ENCODE data around the gene PRKCE.

Gene PRKCE

GRCh38 chr2:45786030-45786835, 134.8 kb downstream of the PRKCE start:
- DNase-seq: no peak

- DNase-seq: no peak
These were observed 135.4 kb downstream of the PRKCE start for GRCh38 chr2:45786836-45787357.

GRCh38 chr2:45788401-45788800, 136.9 kb downstream of the PRKCE start:
- DNase-seq: no peak

DNA sequence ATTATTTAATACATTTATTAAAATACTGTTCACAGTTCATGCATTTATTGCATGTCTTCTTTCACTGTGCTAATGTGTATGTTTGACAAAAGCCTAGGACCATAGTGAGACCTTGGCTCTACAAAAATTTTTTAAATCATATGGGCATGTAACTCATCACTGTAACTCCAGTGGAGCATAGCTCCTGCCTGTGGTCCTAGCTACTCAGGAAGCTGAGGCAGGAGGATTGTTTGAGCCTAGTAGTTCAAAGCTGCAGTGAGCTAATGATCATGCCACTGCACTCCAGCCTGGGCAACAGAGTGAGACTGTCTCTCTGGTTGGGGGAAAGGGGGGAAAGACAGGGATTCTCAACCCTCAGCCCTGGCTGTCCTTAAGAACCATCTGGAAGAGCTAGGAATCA, 137.8 kb downstream of the PRKCE start:
- DNase-seq: no peak

- DNase-seq: no peak
These were observed 138.7 kb downstream of the PRKCE start for GRCh38 chr2:45789961-45790723.

DNA sequence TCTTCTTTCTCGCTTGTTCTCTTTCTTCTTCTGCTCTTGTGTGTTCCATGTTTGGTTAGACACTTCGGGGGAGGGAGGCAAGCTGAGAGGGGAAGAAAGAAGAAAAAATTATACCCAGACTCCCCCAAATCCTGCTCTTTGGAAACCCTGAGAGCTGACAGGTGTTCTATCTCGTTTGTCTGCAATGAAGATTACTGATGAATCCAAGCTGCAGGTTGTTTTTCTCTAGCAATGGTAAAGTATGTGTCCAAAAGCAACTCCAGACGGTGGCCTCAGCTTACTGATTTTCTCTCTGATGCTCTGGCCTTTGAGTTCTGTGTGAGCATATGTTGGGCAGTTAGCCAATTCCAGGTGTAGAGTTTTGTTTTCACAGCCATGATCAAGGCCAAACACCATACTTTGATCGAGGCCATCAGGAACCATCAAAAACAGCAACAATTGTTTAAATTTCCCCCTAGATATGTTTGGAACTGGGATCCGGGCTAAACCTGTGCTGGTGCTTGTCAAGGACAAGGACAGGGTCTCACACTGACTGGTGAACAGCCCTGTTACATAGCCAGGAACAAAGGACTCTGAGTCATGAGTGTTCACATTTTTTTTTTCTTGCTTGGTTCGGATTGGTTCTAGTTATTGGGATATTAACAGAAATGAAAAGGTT, 142.0 kb downstream of the PRKCE start:
- no peak for DNase-seq

- DNase-seq: no peak
These were observed 142.7 kb downstream of the PRKCE start for GRCh38 chr2:45794134-45794617.

DNA sequence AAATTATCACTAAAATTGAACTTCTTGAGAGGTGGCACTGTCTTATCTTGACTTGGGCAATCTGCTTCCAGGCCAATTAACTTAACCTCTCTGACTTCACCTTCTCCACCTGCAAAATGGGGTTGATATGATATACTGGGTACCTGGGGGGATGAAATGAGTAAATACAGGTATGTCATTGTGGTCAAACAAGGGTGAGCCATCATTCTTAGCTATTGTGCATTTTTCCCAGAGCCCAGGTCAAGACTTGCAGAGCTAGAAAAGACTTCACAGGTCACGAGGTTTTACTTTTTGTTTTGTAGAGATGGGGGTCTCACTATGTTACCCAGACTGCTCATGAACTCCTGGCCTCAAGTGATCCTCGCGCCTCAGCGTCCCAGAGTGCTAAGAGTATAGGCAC, 145.0 kb downstream of the PRKCE start:
- DNase-seq: no peak

DNA sequence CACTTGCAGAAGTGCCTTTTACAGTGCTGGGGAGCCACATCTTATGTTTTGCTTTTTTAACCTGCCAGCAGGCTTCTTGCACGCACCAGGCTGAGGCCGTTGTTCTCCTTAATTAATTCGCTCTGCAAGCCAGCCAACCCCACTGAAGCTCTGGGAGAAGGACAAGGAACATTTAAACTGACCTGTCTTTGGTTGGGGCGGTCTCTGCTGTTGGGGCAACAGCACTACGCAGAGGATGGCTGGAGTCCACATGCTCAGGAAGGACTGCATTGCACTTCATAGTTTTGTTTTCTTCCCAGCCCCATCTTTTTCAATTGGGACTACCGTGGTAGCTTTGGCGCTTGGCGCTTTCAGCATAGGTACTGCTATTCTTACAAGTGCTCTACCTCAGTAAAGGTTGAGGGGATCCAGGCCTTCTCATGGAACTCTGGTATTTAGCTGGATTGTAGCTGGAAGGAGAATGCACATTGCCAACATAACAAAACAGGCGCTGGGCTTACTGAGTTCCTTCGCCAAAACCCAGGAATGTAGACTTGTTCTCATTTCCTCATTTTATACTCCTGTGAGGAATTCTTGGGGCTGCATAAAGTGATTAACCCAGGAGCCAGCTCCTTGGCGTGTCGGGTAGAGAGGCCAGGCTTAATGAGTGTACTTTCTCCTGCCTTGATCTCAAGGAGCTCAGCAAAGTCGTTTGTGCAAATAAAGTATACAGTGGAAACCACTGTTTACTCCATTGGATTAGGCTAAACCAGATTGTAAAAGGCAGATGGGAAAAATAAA, 146.2 kb downstream of the PRKCE start:
- no peak for DNase-seq

DNA sequence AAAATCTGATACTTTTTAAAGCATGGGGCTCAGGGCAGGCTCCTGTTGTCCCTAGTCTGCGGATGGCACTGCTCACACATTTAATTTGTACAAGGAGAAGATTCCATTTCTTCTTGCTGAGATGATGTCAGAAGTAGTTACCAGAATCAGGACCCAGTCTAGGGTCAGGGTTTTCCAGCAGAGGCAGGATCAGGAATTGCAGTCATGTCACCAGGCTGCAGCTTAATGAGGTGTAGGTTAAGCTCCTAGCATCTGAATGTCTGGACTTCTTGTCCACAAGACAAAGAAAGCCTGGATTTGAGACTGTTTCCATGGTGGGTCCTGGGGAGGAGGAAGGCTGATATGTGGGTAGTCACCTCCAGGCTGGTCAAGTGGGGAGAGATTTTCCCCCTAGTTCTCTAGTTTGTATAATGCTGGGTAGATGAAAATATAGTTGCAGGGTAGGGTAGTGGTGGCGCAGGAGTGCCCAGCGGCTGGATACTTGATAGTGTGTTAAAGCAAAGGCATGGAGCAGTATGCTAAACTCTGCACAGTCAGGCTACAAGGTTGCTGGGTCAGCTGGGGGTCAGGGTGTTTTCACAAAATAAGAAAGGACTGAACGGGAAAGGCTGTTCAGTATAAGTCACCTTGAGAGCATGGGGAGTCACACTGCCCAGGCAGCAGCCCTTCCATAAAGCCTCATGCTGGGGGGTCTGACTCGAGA, 148.4 kb downstream of the PRKCE start:
- DNase-seq: no peak

DNA sequence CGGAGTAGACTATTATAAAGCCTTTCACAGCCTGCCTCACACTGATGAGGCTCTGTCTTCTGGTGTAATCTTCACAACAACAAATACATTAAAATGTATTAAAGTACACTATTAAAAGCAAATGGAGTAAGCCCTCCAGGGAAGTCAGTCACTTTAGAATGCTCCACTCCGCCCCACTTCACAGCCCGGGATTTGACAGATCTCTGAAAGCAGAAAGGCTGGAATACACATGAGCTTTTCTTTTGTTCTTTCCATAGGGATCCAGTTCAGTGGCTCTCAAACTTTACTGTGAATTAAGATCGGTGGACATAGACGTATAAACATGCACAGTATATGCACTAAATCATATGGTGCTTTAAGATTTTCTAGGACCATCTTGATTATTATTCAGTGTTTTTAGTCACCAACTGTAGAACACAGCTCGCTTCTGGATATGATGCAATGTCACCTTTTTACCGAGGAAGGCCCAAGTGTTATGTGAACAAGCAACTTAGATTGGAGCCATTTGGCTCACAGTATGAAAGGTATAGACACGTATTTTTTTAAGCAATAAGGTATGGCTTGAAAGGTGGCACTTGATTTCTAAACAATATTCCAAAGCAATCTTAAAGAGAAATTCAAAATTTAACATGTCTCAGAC, 151.1 kb downstream of the PRKCE start:
- DNase-seq: no peak

DNA sequence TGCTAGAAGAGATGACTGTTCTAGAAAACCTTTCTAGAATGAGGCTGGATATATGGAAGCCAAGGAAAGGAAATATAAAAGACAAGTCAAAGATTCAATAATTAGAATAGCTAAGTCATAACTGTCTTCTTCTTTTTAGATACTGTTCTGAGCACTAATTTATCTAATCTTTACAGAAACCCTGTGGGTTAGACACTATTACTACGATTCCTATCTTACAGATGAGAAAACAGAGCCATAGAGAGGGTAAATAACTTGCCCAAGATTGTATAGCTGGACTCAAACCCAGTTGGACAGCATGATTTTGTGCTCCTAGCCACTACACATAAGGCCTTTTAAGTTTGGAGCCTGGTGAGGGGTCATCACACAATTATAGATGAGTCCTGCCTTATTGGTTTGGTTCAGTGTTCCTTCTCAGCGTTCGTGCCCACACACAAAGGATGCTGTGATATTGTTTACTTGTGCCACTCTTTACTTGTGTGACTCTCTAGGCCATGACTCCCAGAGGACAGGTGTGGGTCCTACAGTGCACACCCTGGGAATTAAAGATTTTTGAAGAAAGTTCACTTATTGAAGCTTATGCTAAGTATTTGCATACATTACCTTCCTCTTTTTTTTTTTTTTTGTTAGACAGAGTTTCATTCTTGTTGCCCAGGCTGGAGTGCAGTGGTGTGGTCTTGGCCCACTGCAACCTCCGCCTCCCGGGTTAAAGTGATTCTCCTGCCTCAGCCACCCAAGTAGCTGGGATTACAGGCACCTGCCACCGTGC, 153.7 kb downstream of the PRKCE start:
- no peak for DNase-seq

GRCh38 chr2:45806563-45807358, 155.3 kb downstream of the PRKCE start:
- DNase-seq: no peak

DNA sequence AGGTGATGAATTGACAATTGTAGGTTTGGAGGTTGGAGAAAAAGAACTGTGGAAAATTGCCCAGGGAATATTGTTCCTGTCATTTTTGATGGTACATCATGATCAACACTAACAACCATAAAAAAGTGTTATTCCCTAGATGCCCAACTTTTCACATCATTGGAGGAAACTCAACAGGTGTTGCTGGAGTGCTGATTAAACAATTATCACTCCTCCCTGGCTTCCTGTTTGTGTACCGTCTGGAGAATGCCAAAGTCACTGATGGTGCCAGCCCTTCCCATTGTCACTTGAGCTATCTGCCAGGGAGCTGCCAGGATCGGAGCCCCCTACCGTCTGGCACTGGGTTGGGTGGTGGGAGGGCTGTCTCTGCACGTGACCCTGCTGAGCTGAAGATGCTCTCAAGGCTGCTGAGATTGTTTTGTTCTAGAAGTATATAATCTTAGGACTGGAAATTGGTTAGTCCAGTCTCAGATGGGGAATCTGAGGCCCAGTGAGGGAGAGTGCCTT, 156.9 kb downstream of the PRKCE start:
- DNase-seq: no peak

GRCh38 chr2:45809205-45809604, 157.7 kb downstream of the PRKCE start:
- no peak for DNase-seq

DNA sequence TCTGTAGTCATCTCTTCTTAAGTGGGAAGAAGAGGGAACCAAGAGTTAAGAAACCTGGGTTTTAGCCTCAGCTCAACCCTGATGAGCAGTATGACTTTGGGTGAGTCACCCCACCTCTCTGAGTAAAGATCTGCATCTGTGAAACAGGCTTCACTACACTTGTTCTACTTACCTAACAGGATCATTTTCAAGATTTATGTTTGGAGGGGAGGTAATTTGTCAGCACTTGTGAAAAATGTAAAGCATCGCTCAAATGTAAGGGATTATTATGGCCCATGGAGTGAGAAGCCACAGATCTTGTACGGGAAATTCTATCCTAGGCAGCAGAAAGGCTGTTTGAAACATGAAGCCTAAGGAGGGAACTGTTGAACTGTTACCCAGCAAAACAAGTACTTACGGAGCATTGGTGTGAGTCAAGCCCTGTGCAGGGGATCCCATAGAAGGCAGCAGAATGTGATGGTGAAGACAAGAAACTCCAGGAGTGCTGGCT, 160.6 kb downstream of the PRKCE start:
- DNase-seq: no peak

- no peak for DNase-seq
These were observed 161.8 kb downstream of the PRKCE start for GRCh38 chr2:45813003-45813941.

DNA sequence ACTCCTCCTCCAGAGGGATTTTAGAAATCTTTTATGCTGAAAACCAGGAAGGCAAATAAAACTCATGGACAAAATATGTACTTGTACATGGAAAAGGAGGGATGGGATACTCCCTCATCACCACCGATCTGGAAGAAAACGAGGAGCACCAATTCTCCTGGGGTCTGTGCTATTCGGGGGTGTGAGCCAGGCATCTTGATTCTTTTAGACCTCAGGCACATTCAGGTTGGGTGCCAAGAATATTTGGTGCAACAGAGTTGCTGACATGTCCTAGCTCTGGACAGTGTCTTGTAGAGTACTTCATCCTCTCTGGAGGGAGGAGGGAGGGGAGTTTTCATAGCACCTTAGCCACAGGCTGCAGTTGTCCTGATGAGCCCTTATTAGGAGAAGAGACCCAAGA, 163.0 kb downstream of the PRKCE start:
- DNase-seq: no peak

Data from SHP77 treated with DMSO at 0.1 percent for 48 hours (cell line).